GM18870 (cell line): ENCODE data around the gene GSC.
"Not testable (repeated sequence)": the region's sequence is repeated elsewhere in the genome, so short reads cannot be mapped to it uniquely, and the experiment has no call there.

Experiments
- ATAC-seq: cut with Tn5 transposase; IDR thresholded peaks from one replicate; pipeline ENCODE4 v1.9.1; 2021; ENCODE audit warnings: moderate library complexity; ENCODE audit not compliant: unreplicated experiment

Gene GSC

GRCh38 chr14:94747739-94748138 is 22.2 kb downstream of the GSC start:
- no peak for ATAC-seq

DNA sequence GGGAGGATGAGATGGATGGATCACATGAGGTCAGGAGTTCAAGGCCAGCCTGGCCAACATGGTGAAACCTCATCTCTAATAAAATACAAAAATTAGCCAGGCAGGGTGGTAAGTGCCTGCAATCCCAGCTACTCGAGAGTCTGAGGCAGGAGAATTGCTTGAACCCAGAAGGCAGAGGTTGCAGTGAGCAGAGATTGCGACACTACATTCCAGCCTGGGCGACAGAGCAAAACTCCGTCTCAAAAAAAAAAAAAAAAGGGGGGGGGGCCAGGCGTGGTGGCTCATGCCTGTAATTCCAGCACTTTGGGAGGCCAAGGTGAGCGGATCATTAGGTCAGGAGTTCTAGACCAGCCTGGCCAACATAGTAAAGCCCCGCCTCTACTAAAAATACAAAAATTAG is 22.8 kb downstream of the GSC start:
- ATAC-seq, result not testable (repeated sequence)

- no peak for ATAC-seq
These were observed 23.8 kb downstream of the GSC start for GRCh38 chr14:94746131-94746530.

GRCh38 chr14:94738751-94739150 is 31.2 kb downstream of the GSC start:
- ATAC-seq, result no peak

DNA sequence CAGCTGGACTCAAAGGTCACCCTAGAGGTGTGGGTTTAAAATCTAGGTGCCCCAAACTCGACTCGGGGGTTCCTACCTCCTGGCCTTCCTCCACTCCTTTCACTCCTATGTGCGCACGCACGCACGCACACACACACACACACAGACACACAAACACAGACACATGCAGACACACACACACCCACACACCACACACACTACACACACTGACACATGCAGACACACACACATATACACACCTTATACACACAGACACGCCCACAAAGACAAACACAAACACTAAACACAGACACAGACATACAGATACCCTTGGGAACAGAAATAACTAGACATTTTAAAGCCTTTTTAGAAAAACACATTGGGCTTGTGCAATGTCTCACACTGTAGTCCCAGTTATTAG is 31.8 kb downstream of the GSC start:
- no peak for ATAC-seq

- no peak for ATAC-seq
These were observed 41.0 kb downstream of the GSC start for GRCh38 chr14:94728950-94729349.

DNA sequence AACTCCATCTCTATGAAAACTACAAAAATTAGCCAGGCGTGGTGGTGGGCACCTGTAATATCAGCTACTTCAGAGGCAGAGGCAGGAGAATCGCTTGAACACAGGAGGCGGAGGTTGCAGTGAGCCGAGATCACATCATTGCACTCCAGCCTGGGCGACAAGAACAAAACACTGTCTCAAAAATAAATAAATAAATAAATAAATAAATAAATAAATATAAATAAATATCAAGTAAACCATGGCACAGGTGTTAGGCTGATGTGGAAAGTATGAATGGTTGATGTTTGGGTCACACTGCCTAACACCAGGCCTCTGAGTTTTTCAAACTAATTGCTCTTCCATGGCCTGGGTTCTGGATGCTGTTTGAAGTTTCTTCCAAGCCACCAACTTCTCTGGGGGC is 41.5 kb downstream of the GSC start:
- not testable (repeated sequence) for ATAC-seq

DNA sequence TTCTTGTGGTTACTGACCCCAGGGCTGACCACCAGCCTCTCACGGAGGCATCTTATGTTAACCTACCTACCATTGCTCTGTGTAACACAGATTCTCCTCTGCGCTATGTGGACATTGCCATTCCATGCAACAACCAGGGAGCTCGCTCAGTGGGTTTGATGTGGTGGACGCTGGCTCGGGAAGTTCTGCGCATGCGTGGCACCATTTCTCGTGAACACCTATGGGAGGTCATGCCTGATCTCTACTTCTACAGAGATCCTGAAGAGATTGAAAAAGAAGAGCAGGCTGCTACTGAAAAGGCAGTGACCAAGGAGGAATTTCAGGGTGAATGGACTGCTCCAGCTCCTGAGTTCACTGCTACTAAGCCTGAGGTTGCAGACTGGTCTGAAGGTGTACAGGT is 43.3 kb downstream of the GSC start:
- not testable (repeated sequence) for ATAC-seq

- no peak for ATAC-seq
These were observed 44.9 kb downstream of the GSC start for GRCh38 chr14:94724993-94725392.

- no peak for ATAC-seq
These were observed 47.5 kb downstream of the GSC start for GRCh38 chr14:94722397-94722796.
